H1 (cell line): Measurements from ENCODE around the gene NDC80. TPM values are rescaled to one million over a fixed set of nuclear protein-coding genes. Genes with fewer than 3 reads are reported as not detected.
A peak's percentile ranks its signal among the peaks of the same experiment; 100 is the strongest.

Source experiments
- CTCF ChIA-PET: fragments of 300-600 bp; sonication (Branson Sonifier 250); formaldehyde crosslinking; loops from one replicate; lab custom pipeline; 2021; ENCODE audit not compliant: partially characterized antibody; lab: Charles Lee
- POLR2A ChIA-PET: fragments of 300-600 bp; sonication (Branson Sonifier 250); formaldehyde crosslinking; loops from one replicate; lab custom pipeline; 2021; ENCODE audit warnings: inconsistent platforms; ENCODE audit not compliant: partially characterized antibody; lab: Charles Lee
- DNase-seq, 2 experiments: peaks; one replicate each; pipeline versions ENCODE4 v3.0.0 to v3.0.0-alpha.2; 2010 to 2022; ENCODE audit warnings: low spot score in 2 of 2, low read depth in 1 of 2, mixed read lengths in 1 of 2
- FAIRE-seq: peaks from 2 replicates; lab custom pipeline; 2011; peaks lifted over from hg19 to GRCh38; lab: Jason Lieb, UNC
- H2AFZ ChIP-seq: 2 replicates; pipeline ENCODE4 v1.8.1; 2012; ENCODE audit warnings: low read length, inconsistent platforms
- H2AK5ac ChIP-seq: 2 replicates; pipeline ENCODE4 v1.6.1; 2013; ENCODE audit warnings: low read depth, low read length
- H2BK120ac ChIP-seq: replicated peaks from 2 replicates; pipeline ENCODE3; 2013; ENCODE audit warnings: low read depth, low read length, inconsistent platforms
- H2BK12ac ChIP-seq: 2 replicates; pipeline ENCODE4 v1.6.1; 2013; ENCODE audit warnings: low read depth, low read length
- H2BK15ac ChIP-seq: 2 replicates; pipeline ENCODE4 v1.6.1; 2013; ENCODE audit warnings: low read length
- H2BK20ac ChIP-seq: 2 replicates; pipeline ENCODE4 v1.6.1; 2013; ENCODE audit warnings: low read length
- H2BK5ac ChIP-seq: 2 replicates; pipeline ENCODE4 v1.6.1; 2013; ENCODE audit warnings: low read depth, low read length
- H3K14ac ChIP-seq: 2 replicates; pipeline ENCODE4 v1.6.1; 2013; ENCODE audit warnings: inconsistent platforms; ENCODE audit not compliant: insufficient read length
- H3K18ac ChIP-seq: 2 replicates; pipeline ENCODE4 v1.6.1; 2013; ENCODE audit warnings: low read length; ENCODE audit errors: extremely low read depth
- H3K23ac ChIP-seq: 2 replicates; pipeline ENCODE4 v1.6.1; 2013; ENCODE audit warnings: inconsistent platforms; ENCODE audit not compliant: insufficient read length
- H3K23me2 ChIP-seq: 2 replicates; pipeline ENCODE4 v1.6.1; 2013; ENCODE audit warnings: low read depth, low read length
- H3K27ac ChIP-seq: 2 replicates; pipeline ENCODE4 v1.6.1; 2011; ENCODE audit warnings: low read depth, low read length, inconsistent platforms
- H3K27me3 ChIP-seq, 4 experiments: replicated peaks in 1 of 4; 1 replicate in 1 of 4; 2 replicates in 3 of 4; pipeline versions ENCODE4 v1.6.1 to v1.8.1; 2011 to 2013; ENCODE audit warnings: low read length in 3 of 4, mild to moderate bottlenecking in 3 of 4, inconsistent platforms in 2 of 4, mixed read lengths in 2 of 4, moderate library complexity in 1 of 4; ENCODE audit not compliant: control insufficient read depth in 3 of 4, insufficient read depth in 3 of 4; ENCODE audit errors: extremely low read depth in 1 of 4
- H3K36me3 ChIP-seq, 4 experiments: 2 replicates each; pipeline versions ENCODE4 v1.6.1 to v1.8.1; 2011 to 2013; ENCODE audit warnings: mild to moderate bottlenecking in 4 of 4, low read length in 3 of 4, moderate library complexity in 2 of 4, control low read depth in 1 of 4, inconsistent platforms in 1 of 4; ENCODE audit not compliant: insufficient read depth in 4 of 4, control insufficient read depth in 2 of 4
- H3K4ac ChIP-seq: replicated peaks from 2 replicates; pipeline ENCODE3; 2013; ENCODE audit warnings: low read length, low read depth, mixed read lengths, inconsistent platforms; ENCODE audit not compliant: insufficient read length
- H3K4me1 ChIP-seq, 4 experiments: replicated peaks in 1 of 4; 1 replicate in 1 of 4; 2 replicates in 3 of 4; pipeline versions ENCODE4 v1.6.1 to v1.8.1; 2011 to 2013; ENCODE audit warnings: low read length in 3 of 4, inconsistent platforms in 2 of 4, mixed read lengths in 1 of 4; ENCODE audit not compliant: insufficient read depth in 4 of 4, control insufficient read depth in 3 of 4
- H3K4me2 ChIP-seq, 2 experiments: 2 replicates each; pipeline versions ENCODE4 v1.6.1 to v1.8.1; 2011 to 2013; ENCODE audit warnings: low read depth in 2 of 2, low read length in 2 of 2, control low read depth in 1 of 2, inconsistent platforms in 1 of 2, mild to moderate bottlenecking in 1 of 2; ENCODE audit not compliant: insufficient read depth in 1 of 2
- H3K4me3 ChIP-seq, 4 experiments: fragments of 200-600, 300-600 bp in 1 of 4; sonication (generic), shearing (Covaris generic), sonication (Bioruptor Twin) in 1 of 4; 2 replicates each; pipeline versions ENCODE4 v1.5.1 to v1.8.1; 2011 to 2016; ENCODE audit warnings: low read length in 4 of 4, low read depth in 3 of 4, control low read depth in 2 of 4, inconsistent platforms in 2 of 4, mild to moderate bottlenecking in 2 of 4, mixed read lengths in 1 of 4, moderate library complexity in 1 of 4; ENCODE audit not compliant: insufficient read depth in 2 of 4; ENCODE audit errors: extremely low read depth in 1 of 4
- H3K56ac ChIP-seq: replicated peaks from 2 replicates; pipeline ENCODE3; 2013; ENCODE audit warnings: low read depth, mild to moderate bottlenecking, mixed read lengths, low read length, inconsistent platforms; ENCODE audit not compliant: insufficient read length
- H3K79me1 ChIP-seq: 2 replicates; pipeline ENCODE4 v1.6.1; 2013; ENCODE audit warnings: low read depth, low read length, control low read depth
- H3K79me2 ChIP-seq, 2 experiments: 2 replicates each; pipeline versions ENCODE4 v1.6.1 to v1.8.1; 2012 to 2013; ENCODE audit warnings: low read length in 2 of 2, mild to moderate bottlenecking in 2 of 2, inconsistent platforms in 1 of 2; ENCODE audit not compliant: insufficient read depth in 2 of 2, control insufficient read depth in 1 of 2
- H3K9ac ChIP-seq, 4 experiments: replicated peaks in 1 of 4; 1 replicate in 1 of 4; 2 replicates in 3 of 4; pipeline versions ENCODE4 v1.6.1 to v1.8.1; 2011 to 2013; ENCODE audit warnings: low read depth in 3 of 4, low read length in 3 of 4, control low read depth in 2 of 4, mild to moderate bottlenecking in 2 of 4, moderate library complexity in 2 of 4, inconsistent platforms in 1 of 4; ENCODE audit errors: extremely low read depth in 1 of 4
- H3K9me3 ChIP-seq, 2 experiments: 2 replicates each; pipeline versions ENCODE4 v1.6.1 to v1.8.1; 2012 to 2013; ENCODE audit warnings: mild to moderate bottlenecking in 2 of 2, moderate library complexity in 2 of 2, control low read depth in 1 of 2, inconsistent platforms in 1 of 2, low read depth in 1 of 2, low read length in 1 of 2, mixed read lengths in 1 of 2; ENCODE audit not compliant: insufficient read depth in 2 of 2
- H4K20me1 ChIP-seq, 2 experiments: replicated peaks in 1 of 2; 2 replicates each; pipeline versions ENCODE3 to v1.8.1; 2011 to 2013; ENCODE audit warnings: inconsistent platforms in 2 of 2, low read length in 2 of 2, mild to moderate bottlenecking in 1 of 2; ENCODE audit not compliant: insufficient read depth in 2 of 2, control insufficient read depth in 1 of 2
- H4K5ac ChIP-seq: 2 replicates; pipeline ENCODE4 v1.6.1; 2013; ENCODE audit warnings: low read length, low read depth, mixed read lengths, inconsistent platforms; ENCODE audit not compliant: insufficient read length
- H4K8ac ChIP-seq: 2 replicates; pipeline ENCODE4 v1.8.0; 2013; ENCODE audit warnings: mild to moderate bottlenecking, moderate library complexity, low read length, inconsistent platforms; ENCODE audit not compliant: insufficient read depth; ENCODE audit errors: extremely low read depth
- H4K91ac ChIP-seq: replicated peaks from 2 replicates; pipeline ENCODE3; 2013; ENCODE audit warnings: low read length, mixed read lengths, inconsistent platforms; ENCODE audit not compliant: insufficient read length
- ASH2L ChIP-seq: fragments of 200-600, 300-600 bp; sonication (generic); IDR thresholded peaks from one replicate; pipeline ENCODE4 v1.7.1; 2017; ENCODE audit warnings: low read length
- GTF2F1 ChIP-seq: IDR thresholded peaks from 2 replicates; pipeline ENCODE4 v1.6.1; 2012; ENCODE audit warnings: low read depth, low read length, improper control_type of control experiment, borderline replicate concordance
- SUZ12 ChIP-seq: fragments of 200-600 bp; sonication (generic); IDR thresholded peaks from 2 replicates; pipeline ENCODE4 v1.6.1; 2012; ENCODE audit warnings: mild to moderate bottlenecking, inconsistent platforms, low read length, moderate library complexity, mixed read lengths
- WGBS, 2 experiments: shearing (Covaris generic) in 1 of 2; methylation state at CpG; one replicate each; pipeline versions ENCODE4 v1.1.6 to v1.1.7; 2013 to 2015; ENCODE audit warnings: low lambda C conversion rate in 2 of 2, mixed read lengths in 2 of 2, inconsistent platforms in 1 of 2, low coverage in 1 of 2, missing lambda C conversion rate in 1 of 2; ENCODE audit not compliant: insufficient replicate concordance in 2 of 2, insufficient coverage in 1 of 2, insufficient read length in 1 of 2; ENCODE audit errors: extremely low coverage in 1 of 2, missing lambda C conversion rate in 1 of 2; 5-methylcytosine and 5-hydroxymethylcytosine counted together
- polyA plus RNA-seq, 7 experiments: library from polyadenylated mRNA; depleted of rRNA in 3 of 7; stranded (reverse) in 5 of 7; unstranded in 2 of 7; fragments of >200 nt in 5 of 7; fragments of 200-250 nt in 2 of 7; gene quantifications; 1 replicate in 5 of 7; 2 replicates in 1 of 7; 4 replicates in 1 of 7; pipeline versions ENCODE4 v1.2.1 to v1.2.3, GENCODE V29; 2011 to 2013; ENCODE audit warnings: missing spikeins in 2 of 7, mixed read lengths in 2 of 7
- total RNA-seq: library from RNA; stranded (reverse); fragmentation: NEBNext Ultra II Directional; extraction: Animal tissue kit (Norgen Biotek cat#: 25700); gene quantifications from 2 replicates; pipeline ENCODE4 v1.2.1, GENCODE V29; 2021

NDC80 gene
- total and polyA plus RNA-seq, 2 of the 8 experiments (the other 6 are each of a cell fraction or from before 2014, with no cell fraction given) = 11.0 to 45.0 TPM

- Histone ChIP-seq H4K20me1 (no peaks in the 10 kb centered on the region), H3K27me3 (no peaks in the 10 kb centered on the region), H3K27ac (no peak overlapping the region), H3K18ac (no peak overlapping the region), H3K9me3 (no peaks in the 10 kb centered on the region), H4K5ac (no peak overlapping the region), H2BK15ac (no peak overlapping the region), H2AK5ac (no peak overlapping the region), H2BK12ac (no peak overlapping the region), H3K9ac (no peak overlapping the region), H3K4me2 (peak overlapping the region; percentile 80 to 88), H4K91ac (no peak overlapping the region), H3K14ac (no peak overlapping the region), H3K79me1 (peaks cover 8% of the 10 kb centered on the region), H2BK120ac (no peak overlapping the region), H3K4me3 (peak overlapping the region; percentile 26 to 93 (median 78); a peak in 7 of 8 replicates), H3K79me2 (peaks cover 12 to 61% of the 10 kb centered on the region in 2 experiments), H3K56ac (no peak overlapping the region), H3K4me1 (peaks cover 0 to 8% (median 4%) of the 10 kb centered on the region in 4 experiments; a peak in 2 of 7 replicates), H3K23ac (no peak overlapping the region), H3K36me3 (peaks cover 3 to 40% (median 21%) of the 10 kb centered on the region in 4 experiments), H3K23me2 (peaks cover 8% of the 10 kb centered on the region), H2BK5ac (no peak overlapping the region), H4K8ac (no peak overlapping the region), H3K4ac (no peak overlapping the region), H2AFZ (no peak overlapping the region), H2BK20ac (no peak overlapping the region)
- DNase-seq = no peak
- CTCF ChIA-PET = no interaction called here
- TF ChIP-seq GTF2F1 (no peak), ASH2L (no peak), SUZ12 (no peak)
- POLR2A ChIA-PET = interaction anchor here (0.9 to 1.7 kb wide), 3 partner anchors 27 to 82 kb away, joined by 3 to 5 read pairs (median 4); partner anchors contain the start of gene SMCHD1
- no peak for FAIRE-seq
- WGBS, 2 experiments = 72% methylated on average over 2 of the region's 2 CpGs; no CpG with 5 or more reads in 1 of the 2 experiments
Measured at GRCh38 chr18:2573408-2573807, 2.1 kb downstream of the NDC80 start.
